Dendritic cell treated with granulocyte-macrophage colony-stimulating factor and Interleukin-4, amounts not matched to agents 40 ng/mL and 50 ng/mL, for 4 days (primary cell): ENCODE data around the gene GRIA1.

Experiments
- H3K27ac Mint-ChIP-seq: one replicate; pipeline ENCODE4 v1.8.0; 2022; ENCODE audit warnings: mild to moderate bottlenecking, mixed read lengths
- H3K27me3 Mint-ChIP-seq: one replicate; pipeline ENCODE4 v1.8.0; 2022; ENCODE audit warnings: mild to moderate bottlenecking, mixed read lengths
- H3K36me3 Mint-ChIP-seq: one replicate; pipeline ENCODE4 v1.8.0; 2022; ENCODE audit warnings: low read depth, mixed read lengths
- H3K4me1 Mint-ChIP-seq: one replicate; pipeline ENCODE4 v1.8.0; 2022; ENCODE audit warnings: low read depth, mixed read lengths
- H3K4me3 Mint-ChIP-seq: one replicate; pipeline ENCODE4 v1.8.0; 2022; ENCODE audit warnings: mild to moderate bottlenecking, moderate library complexity, mixed read lengths
- H3K9me3 Mint-ChIP-seq: one replicate; pipeline ENCODE4 v1.8.0; 2022; ENCODE audit warnings: mixed read lengths
- intact Hi-C: fragments of 100-400 bp; cut with micrococcal nuclease; formaldehyde crosslinking; loops from one replicate; pipeline ENCODE4 v1.15.0; 2022

Gene GRIA1

DNA sequence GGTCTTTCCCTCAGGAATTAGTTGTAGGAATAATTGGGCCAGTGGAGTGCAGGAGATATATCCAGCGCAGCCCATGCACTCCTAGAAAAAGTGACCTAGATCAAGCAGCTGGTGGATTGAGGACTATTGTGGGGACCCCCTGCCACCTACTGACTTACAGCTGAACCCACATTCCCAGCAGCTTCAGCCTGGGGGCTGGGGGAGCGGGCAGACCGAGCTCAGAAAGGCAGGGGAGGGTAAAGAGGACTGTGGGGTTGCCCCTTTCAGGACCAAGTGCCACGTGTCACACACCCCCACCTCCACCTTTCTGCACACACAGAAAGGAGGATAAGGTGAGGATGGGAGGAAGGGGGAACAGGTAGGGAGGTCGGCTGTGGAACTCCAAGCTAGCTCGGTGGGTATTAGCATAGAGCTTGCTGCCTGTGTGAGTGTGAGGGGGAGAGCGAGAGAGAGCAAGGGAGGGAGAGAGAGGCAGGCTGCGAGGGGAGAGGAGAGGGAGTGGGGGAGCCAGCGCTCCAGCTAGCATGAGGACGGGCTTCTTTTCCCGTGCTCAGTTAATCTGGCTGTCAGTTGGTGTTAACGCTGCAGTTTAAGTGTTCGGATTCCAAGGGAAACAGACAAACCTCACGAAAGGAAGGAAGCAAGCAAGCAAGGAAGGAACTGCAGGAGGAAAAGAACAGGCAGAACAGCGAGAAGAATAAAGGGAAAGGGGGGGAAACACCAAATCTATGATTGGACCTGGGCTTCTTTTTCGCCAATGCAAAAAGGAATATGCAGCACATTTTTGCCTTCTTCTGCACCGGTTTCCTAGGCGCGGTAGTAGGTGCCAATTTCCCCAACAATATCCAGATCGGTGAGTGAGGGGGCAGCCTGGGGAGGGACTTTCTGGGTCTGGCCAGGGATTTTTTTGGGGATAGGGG is at the start of gene GRIA1:
GRIA1 (plus strand) TSS at position 553 of the 920 bp plus-strand sequence.
- Mint-ChIP-seq H3K27me3 (peaks cover 21% of the 10 kb centered on the region), H3K4me3 (no peak within 1 kb of the TSS), H3K4me1 (no peaks in the 10 kb centered on the region), H3K36me3 (no peaks in the 10 kb centered on the region), H3K9me3 (no peaks in the 10 kb centered on the region), H3K27ac (no peak within 1 kb of the TSS)
- intact Hi-C loops: loop anchor here (10.0 kb wide), 1 partner anchor 474 kb away; no protein-coding TSS in a partner anchor

- intact Hi-C loops: no loop called here
- Mint-ChIP-seq H3K27me3 (no peaks in the 10 kb centered on the region), H3K27ac (no peak overlapping the region), H3K4me3 (no peak overlapping the region), H3K36me3 (no peaks in the 10 kb centered on the region), H3K9me3 (no peaks in the 10 kb centered on the region), H3K4me1 (no peaks in the 10 kb centered on the region)
Measured at GRCh38 chr5:153445875-153446579, 44.4 kb upstream of the GRIA1 start.

DNA sequence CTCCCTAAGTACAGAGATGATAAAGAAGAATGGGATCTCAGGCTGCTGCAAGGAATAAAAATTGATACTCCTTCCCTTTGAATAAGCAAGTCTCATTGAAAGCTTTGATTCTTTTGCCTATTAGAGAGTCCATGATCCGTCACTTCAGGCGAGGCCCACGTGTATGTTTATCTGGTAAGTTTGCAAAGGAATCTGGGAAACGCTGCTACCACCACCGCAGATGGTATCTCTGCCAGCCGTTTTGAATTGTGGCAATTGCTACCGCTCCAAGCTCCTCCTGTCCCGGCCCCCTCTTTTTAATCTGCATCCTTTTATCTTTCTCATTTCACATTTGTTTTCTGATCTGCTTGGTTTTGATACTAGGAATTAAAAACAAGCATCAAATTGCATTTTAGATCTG is 42.9 kb upstream of the GRIA1 start:
- Mint-ChIP-seq H3K4me1 (no peaks in the 10 kb centered on the region), H3K27me3 (no peaks in the 10 kb centered on the region), H3K9me3 (peaks cover 10% of the 10 kb centered on the region), H3K4me3 (no peak overlapping the region), H3K36me3 (no peaks in the 10 kb centered on the region), H3K27ac (no peak overlapping the region)
- intact Hi-C loops: no loop called here

- no peaks in the 10 kb centered on the region for H3K4me1 Mint-ChIP-seq
- no peaks in the 10 kb centered on the region for H3K36me3 Mint-ChIP-seq
- H3K9me3 Mint-ChIP-seq: peaks cover 35% of the 10 kb centered on the region
- H3K4me3 Mint-ChIP-seq: no peak overlapping the region
- intact Hi-C loops: no loop called here
- no peak overlapping the region for H3K27ac Mint-ChIP-seq
- no peaks in the 10 kb centered on the region for H3K27me3 Mint-ChIP-seq
Measured at GRCh38 chr5:153456354-153456753, 34.1 kb upstream of the GRIA1 start.

- intact Hi-C loops: no loop called here
- no peaks in the 10 kb centered on the region for H3K4me1 Mint-ChIP-seq
- no peaks in the 10 kb centered on the region for H3K36me3 Mint-ChIP-seq
- peaks cover 31% of the 10 kb centered on the region for H3K9me3 Mint-ChIP-seq
- H3K27ac Mint-ChIP-seq: no peak overlapping the region
- H3K4me3 Mint-ChIP-seq: no peak overlapping the region
- no peaks in the 10 kb centered on the region for H3K27me3 Mint-ChIP-seq
Measured at GRCh38 chr5:153456993-153457392, 33.5 kb upstream of the GRIA1 start.

GRCh38 chr5:153458268-153458667 is 32.2 kb upstream of the GRIA1 start:
- H3K27ac Mint-ChIP-seq: no peak overlapping the region
- intact Hi-C loops: no loop called here
- no peaks in the 10 kb centered on the region for H3K36me3 Mint-ChIP-seq
- H3K9me3 Mint-ChIP-seq: peaks cover 18% of the 10 kb centered on the region
- H3K27me3 Mint-ChIP-seq: no peaks in the 10 kb centered on the region
- no peak overlapping the region for H3K4me3 Mint-ChIP-seq
- no peaks in the 10 kb centered on the region for H3K4me1 Mint-ChIP-seq

GRCh38 chr5:153459051-153459743 is 31.3 kb upstream of the GRIA1 start:
- Mint-ChIP-seq H3K4me1 (no peaks in the 10 kb centered on the region), H3K27ac (no peak overlapping the region), H3K4me3 (no peak overlapping the region), H3K9me3 (peaks cover 8% of the 10 kb centered on the region), H3K36me3 (no peaks in the 10 kb centered on the region), H3K27me3 (no peaks in the 10 kb centered on the region)
- intact Hi-C loops: no loop called here

- Mint-ChIP-seq H3K4me3 (no peak overlapping the region), H3K9me3 (no peaks in the 10 kb centered on the region), H3K4me1 (no peaks in the 10 kb centered on the region), H3K36me3 (no peaks in the 10 kb centered on the region), H3K27me3 (no peaks in the 10 kb centered on the region), H3K27ac (no peak overlapping the region)
- intact Hi-C loops: no loop called here
Measured at GRCh38 chr5:153460421-153460820, 30.0 kb upstream of the GRIA1 start.

- Mint-ChIP-seq H3K27ac (no peak overlapping the region), H3K4me3 (no peak overlapping the region), H3K27me3 (no peaks in the 10 kb centered on the region), H3K9me3 (no peaks in the 10 kb centered on the region), H3K36me3 (no peaks in the 10 kb centered on the region), H3K4me1 (no peaks in the 10 kb centered on the region)
- intact Hi-C loops: no loop called here
Measured at GRCh38 chr5:153461341-153461740, 29.1 kb upstream of the GRIA1 start.

DNA sequence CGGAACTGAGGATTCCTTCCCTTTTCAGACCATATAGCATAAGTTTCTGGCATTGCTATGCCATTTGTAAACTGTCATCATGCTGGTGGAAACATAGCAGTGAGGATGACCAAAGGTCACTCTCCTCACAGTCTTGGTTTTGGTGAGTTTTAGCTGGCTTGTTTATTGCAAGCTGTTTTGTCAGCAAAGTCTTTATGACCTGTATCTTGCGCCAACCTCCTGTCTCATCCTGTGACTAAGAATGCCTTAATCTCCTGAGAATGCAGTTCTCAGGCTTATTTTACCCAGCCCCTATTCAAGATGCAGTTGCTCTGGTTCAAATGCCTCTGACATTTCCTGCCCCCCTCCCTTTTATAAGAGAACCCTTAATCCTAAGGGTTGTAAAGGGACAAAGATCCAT is 26.7 kb upstream of the GRIA1 start:
- H3K27me3 Mint-ChIP-seq: no peaks in the 10 kb centered on the region
- no peak overlapping the region for H3K4me3 Mint-ChIP-seq
- intact Hi-C loops: no loop called here
- no peak overlapping the region for H3K27ac Mint-ChIP-seq
- no peaks in the 10 kb centered on the region for H3K4me1 Mint-ChIP-seq
- no peaks in the 10 kb centered on the region for H3K9me3 Mint-ChIP-seq
- no peaks in the 10 kb centered on the region for H3K36me3 Mint-ChIP-seq

GRCh38 chr5:153467546-153467945 is 22.9 kb upstream of the GRIA1 start:
- Mint-ChIP-seq H3K4me1 (no peaks in the 10 kb centered on the region), H3K27ac (no peak overlapping the region), H3K9me3 (peaks cover under 1% of the 10 kb centered on the region), H3K4me3 (no peak overlapping the region), H3K36me3 (no peaks in the 10 kb centered on the region), H3K27me3 (no peaks in the 10 kb centered on the region)
- intact Hi-C loops: no loop called here

GRCh38 chr5:153469423-153469822 is 21.0 kb upstream of the GRIA1 start:
- Mint-ChIP-seq H3K27me3 (no peaks in the 10 kb centered on the region), H3K27ac (no peak overlapping the region), H3K4me1 (no peaks in the 10 kb centered on the region), H3K36me3 (no peaks in the 10 kb centered on the region), H3K4me3 (no peak overlapping the region), H3K9me3 (peaks cover 9% of the 10 kb centered on the region)
- intact Hi-C loops: no loop called here

DNA sequence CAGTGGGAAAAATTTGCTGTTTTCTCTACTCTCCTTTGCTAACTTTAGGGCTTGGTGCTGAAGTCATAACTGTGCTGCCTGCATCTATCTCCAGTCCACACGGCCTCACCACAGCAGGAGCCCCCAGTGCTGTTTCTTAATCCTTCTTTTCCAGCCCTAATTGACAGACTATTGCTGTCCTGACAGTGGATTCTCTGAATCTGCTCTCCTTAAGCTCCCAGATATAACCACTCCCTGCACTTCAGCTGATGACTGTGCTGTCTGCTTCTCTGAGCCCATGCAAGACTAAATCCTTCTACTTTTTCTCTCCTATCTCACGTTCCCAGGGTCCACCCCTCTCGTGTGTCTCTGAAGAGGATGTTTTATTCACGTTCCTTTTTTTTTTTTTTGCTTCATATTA is 19.7 kb upstream of the GRIA1 start:
- intact Hi-C loops: no loop called here
- Mint-ChIP-seq H3K36me3 (no peaks in the 10 kb centered on the region), H3K4me1 (no peaks in the 10 kb centered on the region), H3K9me3 (peaks cover 9% of the 10 kb centered on the region), H3K27ac (no peak overlapping the region), H3K4me3 (no peak overlapping the region), H3K27me3 (no peaks in the 10 kb centered on the region)

DNA sequence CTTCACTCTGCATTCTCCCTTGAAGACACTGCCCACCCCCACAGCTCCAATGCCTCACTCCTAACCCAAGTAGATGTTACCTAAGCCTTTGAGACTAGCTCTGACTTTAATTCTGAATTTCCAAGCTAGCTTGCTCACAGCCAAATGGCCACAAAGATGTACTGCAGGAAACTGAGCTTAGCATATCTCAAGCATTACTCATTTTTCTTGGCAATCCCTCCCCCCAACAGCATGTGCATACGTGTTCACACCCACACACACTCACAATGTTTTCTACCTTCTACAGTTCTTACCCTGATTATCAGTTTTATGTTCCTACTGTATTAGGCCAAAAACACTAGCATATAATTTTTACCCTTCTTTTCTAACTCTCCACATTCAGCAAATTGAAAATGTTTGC is 13.7 kb upstream of the GRIA1 start:
- H3K9me3 Mint-ChIP-seq: peaks cover 9% of the 10 kb centered on the region
- intact Hi-C loops: no loop called here
- H3K4me1 Mint-ChIP-seq: no peaks in the 10 kb centered on the region
- no peaks in the 10 kb centered on the region for H3K36me3 Mint-ChIP-seq
- no peaks in the 10 kb centered on the region for H3K27me3 Mint-ChIP-seq
- no peak overlapping the region for H3K27ac Mint-ChIP-seq
- H3K4me3 Mint-ChIP-seq: no peak overlapping the region
